ENCODE measurements around the gene SLC2A4RG.
A peak's percentile ranks its signal among the peaks of the same experiment; 100 is the strongest.

SLC2A4RG gene

GRCh38 chr20:63705232-63706026, 34.1 kb upstream of the SLC2A4RG start:
- no peak for TF ChIP-seq CTCF (IDR thresholded peaks at IDR 0.05; ENCODE audit: insufficient read depth, missing control alignments)
- no peak for FAIRE-seq

GRCh38 chr20:63706027-63706695, 33.4 kb upstream of the SLC2A4RG start:
- TF ChIP-seq CTCF (IDR thresholded peaks at IDR 0.05; ENCODE audit: insufficient read depth, missing control alignments), result no peak
- no peak for DNase-seq (ENCODE audit: insufficient read length, low spot score)
- FAIRE-seq, result no peak

More at GRCh38 chr20:63705232-63706026, 34.1 kb upstream of the SLC2A4RG start:
- no peak for DNase-seq (ENCODE audit: insufficient read length, low spot score)

GRCh38 chr20:63706852-63707557, 32.6 kb upstream of the SLC2A4RG start:
- no peak for DNase-seq (ENCODE audit: insufficient read length, low spot score)
- no peak for FAIRE-seq
- TF ChIP-seq CTCF (IDR thresholded peaks at IDR 0.05; ENCODE audit: insufficient read depth, missing control alignments), result peak; percentile 23

GRCh38 chr20:63707558-63708300, 31.8 kb upstream of the SLC2A4RG start, which contains the start of the genes ARFRP1 and ZGPAT:
Gene ARFRP1, minus strand, starts transcription at chr20:63707976. Its CDS starts 885 bp downstream, at chr20:63707091.
Gene ZGPAT, plus strand, starts transcription at chr20:63708039. Its CDS starts 542 bp downstream, at chr20:63708581.
- DNase-seq (ENCODE audit: insufficient read length, low spot score) (peak; percentile 92), FAIRE-seq (no peak)
- TF ChIP-seq CTCF (IDR thresholded peaks at IDR 0.05; ENCODE audit: insufficient read depth, missing control alignments), result no peak

- no peak for TF ChIP-seq CTCF (IDR thresholded peaks at IDR 0.05; ENCODE audit: insufficient read depth, missing control alignments)
- no peak for FAIRE-seq
- no peak for DNase-seq (ENCODE audit: insufficient read length, low spot score)
Observed at GRCh38 chr20:63708301-63709148, 31.1 kb upstream of the SLC2A4RG start.

GRCh38 chr20:63709149-63709527, 30.4 kb upstream of the SLC2A4RG start:
- no peak for DNase-seq (ENCODE audit: insufficient read length, low spot score)
- TF ChIP-seq CTCF (IDR thresholded peaks at IDR 0.05; ENCODE audit: insufficient read depth, missing control alignments), result no peak
- FAIRE-seq, result no peak
